Breast epithelium (tissue), 4 donors: ENCODE data around the gene LCK. TPM values are rescaled to one million over a fixed set of nuclear protein-coding genes. Genes with fewer than 3 reads are reported as not detected.

Experiments used
- DNase-seq, 2 donors: peaks; one replicate each; pipeline ENCODE4 v3.0.0-alpha.2; 2019; ENCODE audit warnings: low spot score in 2 of 2
- H3K27ac ChIP-seq, 2 donors: fragments of 200-600 bp; sonication (generic) in 1 of 2; one replicate each; pipeline ENCODE4 v1.5.1; 2016 to 2019; ENCODE audit warnings: mild to moderate bottlenecking in 1 of 2
- H3K27me3 ChIP-seq, 2 donors: fragments of 200-600 bp; sonication (generic) in 1 of 2; one replicate each; pipeline versions ENCODE4 v1.5.1 to v1.6.0; 2017 to 2019; ENCODE audit warnings: control low read depth in 1 of 2, mild to moderate bottlenecking in 1 of 2
- H3K36me3 ChIP-seq: fragments of 200-600 bp; one replicate; pipeline ENCODE4 v1.5.1; 2019
- H3K4me1 ChIP-seq, 2 donors: fragments of 200-600 bp; sonication (generic); one replicate each; pipeline ENCODE4 v1.5.1; 2016 to 2019; ENCODE audit warnings: control low read depth in 1 of 2
- H3K4me3 ChIP-seq, 3 donors: fragments of 200-600 bp; sonication (generic); 1 replicate in 2 of 3; 2 replicates in 1 of 3; pipeline ENCODE4 v1.5.1; 2016 to 2019; ENCODE audit warnings: mild to moderate bottlenecking in 3 of 3, moderate library complexity in 2 of 3
- H3K9me3 ChIP-seq, 2 donors: fragments of 200-600 bp; sonication (generic) in 1 of 2; one replicate each; pipeline ENCODE4 v1.5.1; 2016 to 2019; ENCODE audit warnings: control low read depth in 1 of 2
- POLR2A ChIP-seq: fragments of 450-650 bp; IDR thresholded peaks from one replicate; pipeline ENCODE4 v1.6.1; 2016; ENCODE audit warnings: antibody characterized with exemption, mild to moderate bottlenecking, moderate library complexity
- POLR2AphosphoS5 ChIP-seq, 3 donors: sonication (generic); formaldehyde crosslinking; IDR thresholded peaks; one replicate each; pipeline ENCODE4 v1.6.1; 2017; ENCODE audit warnings: antibody characterized with exemption in 3 of 3
- intact Hi-C: fragments of 100-400 bp; cut with DNase I; formaldehyde crosslinking; loops from one replicate; pipeline ENCODE4 v1.15.1; 2023; ENCODE audit warnings: low total_unique reads
- total RNA-seq, 3 donors: library from RNA; depleted of rRNA; stranded (reverse); fragments of >200 nt; gene quantifications; one replicate each; pipeline ENCODE4 v1.1.0, GENCODE V29; 2016
- TF ChIP-seq, protein P1 (sequence below), 3 donors: fragments of 450-650 bp; IDR thresholded peaks; one replicate each; pipeline ENCODE4 v1.5.1; 2016 to 2017; ENCODE audit warnings: antibody characterized with exemption in 3 of 3, mild to moderate bottlenecking in 3 of 3, moderate library complexity in 3 of 3

The LCK gene
- 1 to 10 TPM; 2.4 to 4.1 (median 2.9) TPM for total RNA-seq

DNA sequence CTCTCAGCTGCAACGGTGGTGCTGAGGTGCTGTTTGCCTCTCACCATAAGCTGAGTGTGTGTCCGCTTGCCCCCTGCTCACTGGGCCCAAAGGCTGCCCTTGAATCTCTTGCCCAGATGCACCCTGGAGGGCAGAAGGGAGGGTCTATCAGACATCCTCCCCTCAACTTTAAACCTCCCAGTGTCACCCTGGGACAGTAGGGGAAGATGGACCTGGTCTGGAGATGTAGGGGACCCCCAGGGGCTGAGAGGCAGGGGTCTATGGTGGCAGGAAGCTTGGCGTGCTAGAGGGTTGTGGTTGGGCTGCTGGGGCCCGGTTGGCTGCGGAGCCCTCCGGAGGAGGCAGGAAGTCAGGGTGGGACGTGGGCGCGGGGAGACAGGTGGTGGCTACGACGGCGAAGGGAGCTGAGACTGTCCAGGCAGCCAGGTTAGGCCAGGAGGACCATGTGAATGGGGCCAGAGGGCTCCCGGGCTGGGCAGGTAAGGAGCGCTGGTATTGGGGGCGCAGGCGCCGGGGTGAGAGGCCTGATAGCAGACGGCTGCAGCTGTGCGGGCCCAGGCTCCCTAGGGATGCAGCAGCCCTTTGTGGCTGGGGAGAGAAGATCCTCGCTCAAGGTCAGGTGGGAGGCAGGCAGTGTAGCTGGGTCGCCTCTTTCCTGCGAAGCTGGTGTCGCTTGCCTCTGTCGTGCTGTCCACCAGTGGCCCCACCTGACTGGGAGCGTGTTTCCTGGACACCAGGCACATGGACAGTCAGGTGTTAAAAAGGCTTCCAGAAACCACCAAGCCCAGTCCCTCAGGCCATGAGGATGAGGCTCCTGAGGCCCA is at the start of gene LCK:
Gene LCK (plus strand): TSS at position 373 of the 824 bp plus-strand sequence. CDS start 23,065 bp downstream, outside the sequence.
- Histone ChIP-seq H3K4me1 (peaks cover 3 to 10% of the 10 kb centered on the region in 2 donors), H3K36me3 (no peaks in the 10 kb centered on the region), H3K4me3 (peak within 1 kb of the TSS in 2 of 3 donors; percentile 22 to 24), H3K27ac (peak within 1 kb of the TSS; percentile 68 to 74), H3K9me3 (no peaks in the 10 kb centered on the region), H3K27me3 (no peaks in the 10 kb centered on the region)
- DNase-seq: no peak
- intact Hi-C loops: no loop called here
- no peak for TF ChIP-seq POLR2AphosphoS5 (IDR thresholded peaks at IDR 0.05)
- TF ChIP-seq, protein P1, sequence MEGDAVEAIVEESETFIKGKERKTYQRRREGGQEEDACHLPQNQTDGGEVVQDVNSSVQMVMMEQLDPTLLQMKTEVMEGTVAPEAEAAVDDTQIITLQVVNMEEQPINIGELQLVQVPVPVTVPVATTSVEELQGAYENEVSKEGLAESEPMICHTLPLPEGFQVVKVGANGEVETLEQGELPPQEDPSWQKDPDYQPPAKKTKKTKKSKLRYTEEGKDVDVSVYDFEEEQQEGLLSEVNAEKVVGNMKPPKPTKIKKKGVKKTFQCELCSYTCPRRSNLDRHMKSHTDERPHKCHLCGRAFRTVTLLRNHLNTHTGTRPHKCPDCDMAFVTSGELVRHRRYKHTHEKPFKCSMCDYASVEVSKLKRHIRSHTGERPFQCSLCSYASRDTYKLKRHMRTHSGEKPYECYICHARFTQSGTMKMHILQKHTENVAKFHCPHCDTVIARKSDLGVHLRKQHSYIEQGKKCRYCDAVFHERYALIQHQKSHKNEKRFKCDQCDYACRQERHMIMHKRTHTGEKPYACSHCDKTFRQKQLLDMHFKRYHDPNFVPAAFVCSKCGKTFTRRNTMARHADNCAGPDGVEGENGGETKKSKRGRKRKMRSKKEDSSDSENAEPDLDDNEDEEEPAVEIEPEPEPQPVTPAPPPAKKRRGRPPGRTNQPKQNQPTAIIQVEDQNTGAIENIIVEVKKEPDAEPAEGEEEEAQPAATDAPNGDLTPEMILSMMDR (IDR thresholded peaks at IDR 0.05): no peak
- TF ChIP-seq POLR2A: no peak

GRCh38 chr1:32204943-32205361 is 46.1 kb upstream of the LCK start:
- DNase-seq: peak in 1 of 2 donors; percentile 27
- Histone ChIP-seq H3K27me3 (no peaks in the 10 kb centered on the region), H3K36me3 (no peaks in the 10 kb centered on the region), H3K27ac (peak overlapping the region; percentile 86 to 87), H3K4me1 (peaks cover 8 to 10% of the 10 kb centered on the region in 2 donors), H3K4me3 (peak overlapping the region; percentile 59 to 78 (median 72)), H3K9me3 (no peaks in the 10 kb centered on the region)
- intact Hi-C loops: no loop called here
- TF ChIP-seq, protein P1 (IDR thresholded peaks at IDR 0.05): no peak
- TF ChIP-seq POLR2A (no peak), POLR2AphosphoS5 (IDR thresholded peaks at IDR 0.05) (peak in 1 of 3 donors; percentile 3)

DNA sequence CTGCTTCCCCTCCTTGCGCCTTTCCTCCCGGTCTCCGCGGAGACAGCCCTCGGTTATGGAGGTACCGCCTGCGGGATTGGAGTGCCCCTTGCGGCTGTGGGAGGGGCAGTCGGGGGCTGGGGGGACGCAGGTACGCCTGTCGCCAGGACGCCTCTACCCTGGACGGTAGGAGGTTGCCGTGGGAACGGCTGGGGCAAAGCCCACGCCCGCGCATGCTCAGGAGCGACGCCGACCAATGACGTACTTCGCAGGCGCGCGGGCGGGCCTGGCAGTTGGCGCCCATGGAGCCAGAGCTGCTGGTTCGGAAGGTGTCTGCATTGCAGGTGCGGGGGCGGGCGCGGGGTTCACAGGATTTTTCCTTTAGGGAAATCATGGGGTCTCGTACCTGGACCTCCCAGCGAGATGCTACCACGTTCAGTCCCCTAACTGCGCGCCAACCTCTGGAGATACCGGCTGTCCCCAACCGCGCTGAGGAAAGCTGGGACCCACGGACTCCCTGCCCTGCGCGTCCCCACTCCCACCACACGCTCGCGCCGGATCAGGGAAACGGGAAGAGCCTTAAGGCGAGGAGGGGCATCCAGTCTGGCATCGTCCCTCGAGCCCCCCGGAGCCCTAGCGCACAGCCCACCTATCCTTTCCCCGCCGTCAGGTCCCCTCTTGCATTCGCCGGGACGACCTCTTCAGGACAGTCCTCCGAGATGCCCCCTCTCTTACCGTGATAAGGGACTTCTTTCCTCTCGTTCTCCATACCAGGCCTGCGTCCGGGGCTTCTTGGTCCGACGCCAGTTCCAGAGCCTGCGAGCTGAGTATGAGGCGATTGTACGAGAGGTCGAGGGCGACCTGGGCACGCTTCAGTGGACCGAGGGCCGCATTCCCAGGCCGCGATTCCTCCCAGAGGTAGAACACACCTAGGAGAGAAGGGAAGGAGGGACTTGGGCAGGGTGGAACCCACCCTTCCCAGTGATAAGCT is 45.4 kb upstream of the LCK start, which contains the start of gene IQCC:
Gene IQCC (plus strand): TSS at position 271 of the 970 bp plus-strand sequence. CDS start 11 bp downstream, at position 282.
- peaks cover 8 to 10% of the 10 kb centered on the region in 2 donors for H3K4me1 ChIP-seq
- no peaks in the 10 kb centered on the region for H3K27me3 ChIP-seq
- intact Hi-C loops: no loop called here
- H3K4me3 ChIP-seq: peak within 1 kb of the TSS; percentile 59 to 78 (median 72)
- no peaks in the 10 kb centered on the region for H3K9me3 ChIP-seq
- H3K27ac ChIP-seq: peak within 1 kb of the TSS; percentile 86 to 87
- H3K36me3 ChIP-seq: no peaks in the 10 kb centered on the region
- DNase-seq: peak; percentile 84 to 85
- TF ChIP-seq POLR2A (peak; percentile 31), POLR2AphosphoS5 (IDR thresholded peaks at IDR 0.05) (peak in 2 of 3 donors; percentile 41 to 85)
- TF ChIP-seq, protein P1 (IDR thresholded peaks at IDR 0.05): peak in 1 of 3 donors; percentile 5

GRCh38 chr1:32208469-32208868 is 42.6 kb upstream of the LCK start:
- peak overlapping the region in 1 of 2 donors; percentile 42 for H3K27ac ChIP-seq
- no peak overlapping the region for H3K4me3 ChIP-seq
- no peaks in the 10 kb centered on the region for H3K9me3 ChIP-seq
- peaks cover 0 to 8% of the 10 kb centered on the region in 2 donors for H3K4me1 ChIP-seq
- intact Hi-C loops: no loop called here
- no peaks in the 10 kb centered on the region for H3K36me3 ChIP-seq
- no peak for DNase-seq
- no peaks in the 10 kb centered on the region for H3K27me3 ChIP-seq
- TF ChIP-seq, protein P1 (IDR thresholded peaks at IDR 0.05): no peak
- TF ChIP-seq POLR2A (no peak), POLR2AphosphoS5 (IDR thresholded peaks at IDR 0.05) (no peak)
